ENCODE data around the gene C1orf210.

DNA sequence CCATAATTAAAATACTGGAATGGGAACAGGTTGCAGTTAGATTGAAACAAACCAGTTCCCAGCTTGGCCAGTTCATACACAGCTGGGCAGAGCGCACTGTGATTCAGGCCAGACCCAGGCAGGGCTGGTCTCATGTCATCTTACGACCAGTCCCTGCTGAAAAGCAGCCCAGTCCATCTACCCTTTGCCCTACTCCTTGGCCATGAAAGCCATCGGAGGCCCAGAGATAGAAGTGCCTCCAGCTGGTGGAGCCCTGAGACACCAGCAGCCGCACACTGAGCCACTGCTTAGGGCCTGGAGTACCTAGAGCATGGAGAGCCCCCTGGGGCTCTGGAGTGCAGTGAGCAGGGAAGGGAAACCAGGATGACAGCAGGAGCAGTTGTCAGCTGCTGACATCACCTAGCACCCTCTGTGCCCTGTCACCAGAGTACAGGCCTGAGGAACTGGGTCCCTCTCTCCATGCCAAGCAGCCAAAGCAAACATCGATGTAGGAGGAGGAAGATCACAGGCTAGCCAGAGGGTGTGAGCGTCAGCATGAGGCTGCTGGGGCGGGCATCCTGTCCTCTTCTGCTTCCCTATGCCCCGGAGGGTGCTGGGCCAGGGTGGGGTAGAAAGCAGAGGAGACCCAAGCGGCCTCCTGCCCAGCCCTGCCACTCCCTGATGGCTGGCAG is 49.8 kb downstream of the C1orf210 start:
- TF ChIP-seq ZNF274 (IDR thresholded peaks at IDR 0.05; ENCODE audit: low read depth, low read length) (no peak), SUZ12 (IDR thresholded peaks at IDR 0.05; ENCODE audit: extremely low read depth, insufficient read depth, insufficient read length) (no peak), YY1 (IDR thresholded peaks at IDR 0.05; ENCODE audit: insufficient read depth, insufficient read length) (no peak)

Measured in NT2/D1 (cell line).